ENCODE results near the gene A4GALT.
A peak's percentile ranks its signal among the peaks of the same experiment; 100 is the strongest.

The A4GALT gene

GRCh38 chr22:42648368-42649245, 72.1 kb downstream of the A4GALT start:
- DNase-seq (ENCODE audit: low spot score), result peak; percentile 37

DNA sequence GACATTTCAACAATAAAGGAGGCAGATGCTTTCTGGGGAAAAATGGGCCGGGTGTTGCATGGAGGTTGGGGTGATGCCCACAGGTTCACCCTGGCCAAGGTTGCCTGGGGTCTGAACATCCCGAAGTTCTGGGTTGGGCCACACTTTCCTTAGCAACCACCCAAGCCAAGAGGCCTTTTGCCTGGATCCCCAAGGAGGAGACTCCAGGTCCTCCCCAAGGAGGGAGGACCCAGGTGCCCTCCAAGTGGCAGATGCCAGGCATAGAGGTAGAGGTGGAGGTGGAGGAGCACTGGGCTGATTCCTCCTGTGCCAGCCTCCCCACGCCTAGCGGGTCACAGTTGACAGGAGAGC, 72.7 kb downstream of the A4GALT start:
- no peak for DNase-seq (ENCODE audit: low spot score)

- no peak for DNase-seq (ENCODE audit: low spot score)
Measured at GRCh38 chr22:42646569-42647525, 73.8 kb downstream of the A4GALT start.

- DNase-seq (ENCODE audit: low spot score), result no peak
Measured at GRCh38 chr22:42645938-42646568, 74.6 kb downstream of the A4GALT start.

- no peak for DNase-seq (ENCODE audit: low spot score)
Measured at GRCh38 chr22:42645341-42645937, 75.2 kb downstream of the A4GALT start.

GRCh38 chr22:42644422-42645340, 76.0 kb downstream of the A4GALT start:
- no peak for DNase-seq (ENCODE audit: low spot score)

- DNase-seq (ENCODE audit: low spot score), result no peak
Measured at GRCh38 chr22:42643634-42644421, 76.8 kb downstream of the A4GALT start.

GRCh38 chr22:42642806-42643633, 77.7 kb downstream of the A4GALT start:
- no peak for DNase-seq (ENCODE audit: low spot score)
